ENCODE data around the gene CCDC12.

The CCDC12 gene

DNA sequence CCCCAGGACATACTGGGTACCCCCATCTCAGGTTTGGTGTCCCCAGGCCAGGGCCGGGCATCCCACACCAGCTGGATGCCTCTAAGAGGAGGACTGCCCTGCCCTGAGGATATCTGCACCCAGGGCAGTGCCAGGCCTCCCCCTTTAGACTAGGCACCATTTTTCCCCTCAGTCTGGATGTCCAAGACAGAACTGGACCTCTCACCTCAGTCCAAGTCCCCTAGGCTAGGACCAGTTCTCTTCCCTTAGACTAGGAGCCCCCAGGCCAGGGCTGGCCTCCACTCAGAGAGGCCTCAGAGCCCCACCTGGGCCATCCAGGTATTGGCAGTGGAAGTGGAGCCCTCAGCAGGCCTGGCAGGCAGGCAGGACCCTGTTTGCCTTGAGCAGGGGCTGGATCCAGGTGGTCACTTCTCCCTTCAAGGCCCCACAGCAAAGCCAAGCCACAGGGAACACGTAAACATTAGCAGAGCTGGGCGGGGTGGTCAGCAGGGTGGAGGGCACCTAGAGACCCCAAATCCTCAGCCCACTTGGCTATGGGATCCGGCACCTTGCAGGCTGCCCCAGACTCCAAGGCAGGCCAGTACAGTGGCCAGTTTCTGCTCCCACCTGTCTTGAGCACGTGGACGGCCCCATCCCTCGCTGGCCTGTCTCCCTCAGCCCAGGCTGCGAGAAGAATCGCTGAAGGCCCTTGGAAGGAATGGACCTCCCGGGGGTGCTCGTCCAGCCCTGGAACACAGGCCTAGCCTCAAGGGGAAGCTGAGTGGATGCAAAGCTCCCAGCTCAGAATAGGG, 70.7 kb downstream of the CCDC12 start:
- DNase-seq (ENCODE audit: low spot score), result no peak
- TF ChIP-seq, protein P1, sequence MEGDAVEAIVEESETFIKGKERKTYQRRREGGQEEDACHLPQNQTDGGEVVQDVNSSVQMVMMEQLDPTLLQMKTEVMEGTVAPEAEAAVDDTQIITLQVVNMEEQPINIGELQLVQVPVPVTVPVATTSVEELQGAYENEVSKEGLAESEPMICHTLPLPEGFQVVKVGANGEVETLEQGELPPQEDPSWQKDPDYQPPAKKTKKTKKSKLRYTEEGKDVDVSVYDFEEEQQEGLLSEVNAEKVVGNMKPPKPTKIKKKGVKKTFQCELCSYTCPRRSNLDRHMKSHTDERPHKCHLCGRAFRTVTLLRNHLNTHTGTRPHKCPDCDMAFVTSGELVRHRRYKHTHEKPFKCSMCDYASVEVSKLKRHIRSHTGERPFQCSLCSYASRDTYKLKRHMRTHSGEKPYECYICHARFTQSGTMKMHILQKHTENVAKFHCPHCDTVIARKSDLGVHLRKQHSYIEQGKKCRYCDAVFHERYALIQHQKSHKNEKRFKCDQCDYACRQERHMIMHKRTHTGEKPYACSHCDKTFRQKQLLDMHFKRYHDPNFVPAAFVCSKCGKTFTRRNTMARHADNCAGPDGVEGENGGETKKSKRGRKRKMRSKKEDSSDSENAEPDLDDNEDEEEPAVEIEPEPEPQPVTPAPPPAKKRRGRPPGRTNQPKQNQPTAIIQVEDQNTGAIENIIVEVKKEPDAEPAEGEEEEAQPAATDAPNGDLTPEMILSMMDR (IDR thresholded peaks at IDR 0.05; ENCODE audit: extremely low read depth, missing control alignments), result no peak

DNA sequence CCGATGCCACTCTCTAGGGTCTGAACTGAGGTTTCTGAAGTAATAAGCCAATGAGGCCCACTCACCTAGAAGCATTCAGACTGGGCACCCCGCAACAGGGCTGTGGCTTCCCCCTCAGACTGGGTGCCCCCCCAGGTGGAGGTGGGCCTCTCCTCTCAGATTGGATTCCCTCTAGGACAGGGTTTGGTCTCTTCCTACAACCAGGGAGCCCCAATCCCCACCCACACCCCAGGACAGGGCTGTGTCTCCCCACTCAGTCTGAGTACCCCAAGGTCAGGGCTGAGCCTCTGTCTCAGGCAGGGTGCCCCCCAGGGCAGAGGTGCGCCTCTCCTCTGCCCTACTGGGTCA, 71.4 kb downstream of the CCDC12 start:
- DNase-seq (ENCODE audit: low spot score), result no peak

DNA sequence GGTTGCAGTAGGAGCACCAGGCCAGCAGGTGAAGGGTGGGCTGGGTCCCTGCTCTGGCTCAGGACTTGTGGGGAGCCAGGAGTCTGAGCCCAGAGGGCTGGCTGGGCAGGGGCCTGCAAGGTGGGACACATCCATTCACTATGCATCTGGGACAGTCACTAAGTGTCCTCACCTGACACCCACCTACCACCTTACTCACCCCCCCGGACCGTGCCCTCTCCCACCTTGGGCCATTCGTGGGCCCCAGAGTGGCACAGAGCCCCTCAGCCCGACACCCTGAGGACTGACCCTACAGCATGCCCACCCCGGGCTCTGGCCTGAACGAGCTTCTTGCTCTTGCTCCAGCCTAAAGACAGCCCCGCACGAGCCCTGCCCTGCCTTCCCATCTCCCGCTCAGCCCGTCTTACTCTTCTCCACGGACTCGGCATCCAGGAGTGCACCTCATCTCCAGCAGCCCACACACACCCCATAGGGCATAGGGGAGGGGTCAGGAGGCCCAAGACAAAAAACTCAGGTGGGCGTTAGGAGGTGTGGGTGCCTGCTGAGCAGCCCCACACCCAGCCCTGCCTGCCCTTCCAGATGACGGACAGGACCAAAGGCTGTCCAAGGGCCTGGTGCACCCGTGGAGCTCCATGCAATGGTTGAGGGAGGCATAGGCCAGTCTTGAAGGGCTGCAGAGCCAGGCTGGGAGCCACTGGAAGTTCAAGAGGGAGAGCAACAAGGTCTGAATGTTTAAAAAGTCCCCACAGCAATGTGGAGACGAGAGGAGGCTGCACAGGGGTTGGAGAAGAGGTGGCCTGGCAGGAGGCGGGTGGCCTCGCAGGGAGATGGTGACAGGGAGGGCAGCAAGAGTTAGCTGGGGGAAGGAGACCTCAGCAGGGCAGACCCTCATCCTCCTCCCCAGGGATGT, 72.0 kb downstream of the CCDC12 start:
- TF ChIP-seq, protein P1 (IDR thresholded peaks at IDR 0.05; ENCODE audit: extremely low read depth, missing control alignments), result no peak
- no peak for DNase-seq (ENCODE audit: low spot score)

More for the DNA sequence above, 71.4 kb downstream of the CCDC12 start:
- TF ChIP-seq, protein P1 (IDR thresholded peaks at IDR 0.05; ENCODE audit: extremely low read depth, missing control alignments), result no peak

DNA sequence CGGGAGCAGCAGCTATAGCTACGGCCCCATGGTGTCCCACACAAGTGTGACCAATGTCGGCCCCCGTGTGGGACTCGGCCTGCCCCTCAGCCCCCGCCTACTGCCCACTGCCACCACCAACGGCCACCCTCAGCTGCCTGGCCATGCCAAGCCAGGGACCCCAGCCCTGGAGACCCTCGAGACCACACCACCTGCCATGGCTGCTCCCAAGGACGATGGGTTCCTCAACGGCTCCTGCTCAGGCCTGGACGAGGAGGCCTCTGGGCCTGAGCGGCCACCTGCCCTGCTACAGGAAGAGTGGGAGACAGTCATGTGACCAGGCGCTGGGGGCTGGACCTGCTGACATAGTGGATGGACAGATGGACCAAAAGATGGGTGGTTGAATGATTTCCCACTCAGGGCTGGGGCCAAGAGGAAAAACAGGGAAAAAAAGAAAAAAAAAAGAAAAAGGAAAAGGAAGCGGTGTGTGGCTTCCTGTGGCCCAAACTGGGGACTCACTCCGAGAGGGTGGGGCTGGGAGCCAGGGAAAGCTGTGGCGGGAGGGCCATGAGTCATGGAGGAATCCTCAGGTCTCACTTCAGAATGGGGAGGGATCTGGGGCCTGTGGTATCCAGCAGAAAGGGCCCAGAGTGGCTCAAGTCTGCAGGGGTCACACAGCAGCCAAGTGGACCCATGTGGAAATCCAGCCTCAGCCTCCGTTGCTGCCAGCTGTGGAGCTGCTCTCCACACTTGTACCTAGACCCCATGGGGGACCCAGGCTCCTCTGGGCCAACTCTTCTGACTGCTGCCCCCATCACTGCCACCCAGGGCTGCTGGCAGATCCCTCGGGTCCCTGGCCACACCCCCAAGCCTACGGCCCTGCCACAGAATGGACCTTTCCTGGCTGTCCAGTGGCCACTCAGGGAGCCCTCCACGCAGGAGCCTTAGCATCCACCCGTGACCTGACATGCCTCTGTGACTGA, 72.9 kb downstream of the CCDC12 start:
- DNase-seq (ENCODE audit: low spot score), result no peak
- TF ChIP-seq, protein P1 (IDR thresholded peaks at IDR 0.05; ENCODE audit: extremely low read depth, missing control alignments), result no peak

DNA sequence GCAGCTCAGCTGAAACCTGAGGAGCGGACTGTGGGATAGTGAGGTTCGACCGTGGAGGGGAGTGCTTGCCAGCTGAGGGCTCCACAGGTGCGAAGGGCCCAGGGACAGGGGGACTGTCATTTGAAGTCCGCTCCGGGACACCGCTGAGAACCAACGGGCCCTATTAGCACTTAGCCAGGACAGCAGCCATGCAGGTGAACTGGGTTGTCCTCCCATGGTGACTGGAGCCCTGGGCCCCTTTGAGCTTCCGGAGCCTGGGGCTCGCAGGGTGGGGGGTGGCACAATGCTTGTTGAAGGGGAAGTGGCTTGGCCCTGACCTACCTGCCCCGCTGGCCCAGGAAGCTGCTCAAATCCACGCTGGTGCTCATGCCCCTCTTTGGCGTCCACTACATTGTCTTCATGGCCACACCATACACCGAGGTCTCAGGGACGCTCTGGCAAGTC, 74.3 kb downstream of the CCDC12 start:
- DNase-seq (ENCODE audit: low spot score), result no peak
- TF ChIP-seq, protein P1 (IDR thresholded peaks at IDR 0.05; ENCODE audit: extremely low read depth, missing control alignments), result no peak

DNA sequence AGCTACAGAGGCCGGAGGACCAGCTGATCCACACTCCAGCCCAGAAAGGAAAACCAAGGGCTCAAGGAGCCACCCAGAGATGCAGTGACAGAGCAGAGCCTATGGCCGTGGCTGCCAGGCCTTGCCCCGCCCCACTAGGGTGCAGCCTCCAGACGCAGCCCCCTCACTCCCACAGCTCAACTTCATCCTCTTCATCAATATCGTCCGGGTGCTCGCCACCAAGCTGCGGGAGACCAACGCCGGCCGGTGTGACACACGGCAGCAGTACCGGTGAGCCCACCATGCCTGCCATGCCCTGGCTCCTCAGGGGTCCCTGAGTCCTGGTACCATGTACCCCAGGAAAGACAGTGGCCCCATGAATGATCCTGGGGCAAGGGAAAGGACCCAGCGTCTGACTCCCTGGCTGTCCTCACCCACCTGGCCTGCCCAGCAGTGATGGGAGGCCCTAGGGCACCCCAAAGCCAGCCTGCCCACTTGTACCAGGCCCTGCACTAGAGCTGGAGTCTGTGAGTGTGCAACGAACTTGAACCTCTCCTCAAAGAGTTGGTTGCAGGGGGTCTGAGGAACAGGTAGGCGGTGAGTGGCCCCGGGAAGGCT, 74.9 kb downstream of the CCDC12 start:
- TF ChIP-seq, protein P1 (IDR thresholded peaks at IDR 0.05; ENCODE audit: extremely low read depth, missing control alignments), result no peak
- DNase-seq (ENCODE audit: low spot score), result no peak

All from GM20000 (cell line).